ENCODE measurements around the gene SRGN.

The SRGN gene

GRCh38 chr10:69078311-69078710 lies 9.6 kb upstream of the SRGN start:
- TF ChIP-seq TEAD4 (IDR thresholded peaks at IDR 0.05) = no peak
- no peak for TF ChIP-seq EP300 (IDR thresholded peaks at IDR 0.05; ENCODE audit: borderline replicate concordance)
- no peak for TF ChIP-seq YY1 (IDR thresholded peaks at IDR 0.05; ENCODE audit: low read depth)
- TF ChIP-seq USF1 (IDR thresholded peaks at IDR 0.05) = no peak
- TF ChIP-seq RAD21 (IDR thresholded peaks at IDR 0.05; ENCODE audit: low read depth) = no peak
- no peak for TF ChIP-seq NFIC (IDR thresholded peaks at IDR 0.05)
- no peak for TF ChIP-seq ZBTB7A (IDR thresholded peaks at IDR 0.05; ENCODE audit: low read depth)
- TF ChIP-seq CREB1 (IDR thresholded peaks at IDR 0.05; ENCODE audit: low read depth) = no peak
- TF ChIP-seq EGR1 (IDR thresholded peaks at IDR 0.05) = no peak
- no peak for TF ChIP-seq MAX (IDR thresholded peaks at IDR 0.05)
- no peak for TF ChIP-seq TAF1 (IDR thresholded peaks at IDR 0.05; ENCODE audit: low read depth)
- no peak for TF ChIP-seq TCF12 (IDR thresholded peaks at IDR 0.05; ENCODE audit: low read depth)
- TF ChIP-seq, protein P1, sequence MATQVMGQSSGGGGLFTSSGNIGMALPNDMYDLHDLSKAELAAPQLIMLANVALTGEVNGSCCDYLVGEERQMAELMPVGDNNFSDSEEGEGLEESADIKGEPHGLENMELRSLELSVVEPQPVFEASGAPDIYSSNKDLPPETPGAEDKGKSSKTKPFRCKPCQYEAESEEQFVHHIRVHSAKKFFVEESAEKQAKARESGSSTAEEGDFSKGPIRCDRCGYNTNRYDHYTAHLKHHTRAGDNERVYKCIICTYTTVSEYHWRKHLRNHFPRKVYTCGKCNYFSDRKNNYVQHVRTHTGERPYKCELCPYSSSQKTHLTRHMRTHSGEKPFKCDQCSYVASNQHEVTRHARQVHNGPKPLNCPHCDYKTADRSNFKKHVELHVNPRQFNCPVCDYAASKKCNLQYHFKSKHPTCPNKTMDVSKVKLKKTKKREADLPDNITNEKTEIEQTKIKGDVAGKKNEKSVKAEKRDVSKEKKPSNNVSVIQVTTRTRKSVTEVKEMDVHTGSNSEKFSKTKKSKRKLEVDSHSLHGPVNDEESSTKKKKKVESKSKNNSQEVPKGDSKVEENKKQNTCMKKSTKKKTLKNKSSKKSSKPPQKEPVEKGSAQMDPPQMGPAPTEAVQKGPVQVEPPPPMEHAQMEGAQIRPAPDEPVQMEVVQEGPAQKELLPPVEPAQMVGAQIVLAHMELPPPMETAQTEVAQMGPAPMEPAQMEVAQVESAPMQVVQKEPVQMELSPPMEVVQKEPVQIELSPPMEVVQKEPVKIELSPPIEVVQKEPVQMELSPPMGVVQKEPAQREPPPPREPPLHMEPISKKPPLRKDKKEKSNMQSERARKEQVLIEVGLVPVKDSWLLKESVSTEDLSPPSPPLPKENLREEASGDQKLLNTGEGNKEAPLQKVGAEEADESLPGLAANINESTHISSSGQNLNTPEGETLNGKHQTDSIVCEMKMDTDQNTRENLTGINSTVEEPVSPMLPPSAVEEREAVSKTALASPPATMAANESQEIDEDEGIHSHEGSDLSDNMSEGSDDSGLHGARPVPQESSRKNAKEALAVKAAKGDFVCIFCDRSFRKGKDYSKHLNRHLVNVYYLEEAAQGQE (IDR thresholded peaks at IDR 0.05; ENCODE audit: low read depth) = no peak
- no peak for TF ChIP-seq CEBPB (IDR thresholded peaks at IDR 0.05)
- TF ChIP-seq FOXM1 (IDR thresholded peaks at IDR 0.05; ENCODE audit: borderline replicate concordance, low read depth) = no peak

- TF ChIP-seq, protein P1 (IDR thresholded peaks at IDR 0.05; ENCODE audit: low read depth) = no peak
- no peak for TF ChIP-seq TCF12 (IDR thresholded peaks at IDR 0.05; ENCODE audit: low read depth)
- TF ChIP-seq RAD21 (IDR thresholded peaks at IDR 0.05; ENCODE audit: low read depth) = no peak
- no peak for TF ChIP-seq CEBPB (IDR thresholded peaks at IDR 0.05)
- TF ChIP-seq USF1 (IDR thresholded peaks at IDR 0.05) = no peak
- no peak for TF ChIP-seq NFIC (IDR thresholded peaks at IDR 0.05)
- no peak for TF ChIP-seq FOXM1 (IDR thresholded peaks at IDR 0.05; ENCODE audit: borderline replicate concordance, low read depth)
- TF ChIP-seq TAF1 (IDR thresholded peaks at IDR 0.05; ENCODE audit: low read depth) = no peak
- no peak for TF ChIP-seq YY1 (IDR thresholded peaks at IDR 0.05; ENCODE audit: low read depth)
- TF ChIP-seq MAX (IDR thresholded peaks at IDR 0.05) = no peak
These were observed 7.7 kb upstream of the SRGN start for GRCh38 chr10:69080226-69080625.

DNA sequence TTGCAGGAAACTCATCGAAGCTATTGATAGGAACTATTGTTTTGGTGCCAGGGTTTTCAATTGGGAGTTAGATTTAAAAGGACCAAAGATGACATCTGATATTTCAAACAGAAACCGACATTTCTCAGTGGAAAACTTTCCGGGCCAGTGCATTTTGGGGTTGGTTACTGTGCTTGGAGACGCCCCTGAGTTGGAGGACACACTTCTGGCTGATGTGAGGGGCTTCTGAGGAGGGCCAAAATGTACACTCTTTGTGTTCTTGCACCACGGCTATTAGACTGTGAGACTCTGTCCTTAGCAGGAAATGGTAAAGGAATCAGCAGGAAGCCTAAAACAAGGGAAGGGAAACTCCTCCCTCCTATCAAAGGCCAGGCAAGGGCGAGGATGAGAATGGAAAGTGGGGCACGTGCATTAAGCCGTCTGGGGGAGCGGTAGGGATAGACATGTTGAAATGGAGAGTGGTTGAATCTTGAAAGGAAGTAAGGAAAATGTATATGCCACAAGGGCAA lies 1.8 kb upstream of the SRGN start:
- TF ChIP-seq YY1 (IDR thresholded peaks at IDR 0.05; ENCODE audit: low read depth) = no peak
- TF ChIP-seq TAF1 (IDR thresholded peaks at IDR 0.05; ENCODE audit: low read depth) = no peak
- TF ChIP-seq EP300 (IDR thresholded peaks at IDR 0.05; ENCODE audit: borderline replicate concordance) = no peak
- TF ChIP-seq CREB1 (IDR thresholded peaks at IDR 0.05; ENCODE audit: low read depth) = no peak
- TF ChIP-seq USF1 (IDR thresholded peaks at IDR 0.05) = no peak
- TF ChIP-seq TEAD4 (IDR thresholded peaks at IDR 0.05) = no peak

DNA sequence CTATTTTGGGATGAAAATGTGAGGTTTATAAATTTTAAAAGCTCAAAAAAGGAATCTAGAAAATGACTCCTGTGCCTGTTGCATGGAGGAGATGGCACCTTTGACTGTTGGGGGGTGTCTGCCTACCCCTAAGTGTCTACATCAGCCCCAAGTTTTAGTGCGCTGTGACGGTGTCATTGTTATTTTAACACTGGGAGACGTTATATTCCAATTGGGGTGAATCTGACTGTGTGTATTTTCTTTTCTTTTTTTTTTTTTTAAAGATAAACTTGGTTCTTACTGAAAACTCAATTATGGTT lies 517 bp downstream of the SRGN start:
- TF ChIP-seq EGR1 (IDR thresholded peaks at IDR 0.05) = no peak
- no peak for TF ChIP-seq TCF12 (IDR thresholded peaks at IDR 0.05; ENCODE audit: low read depth)
- TF ChIP-seq NFIC (IDR thresholded peaks at IDR 0.05) = no peak
- TF ChIP-seq USF1 (IDR thresholded peaks at IDR 0.05) = no peak
- TF ChIP-seq TAF1 (IDR thresholded peaks at IDR 0.05; ENCODE audit: low read depth) = no peak
- TF ChIP-seq YY1 (IDR thresholded peaks at IDR 0.05; ENCODE audit: low read depth) = no peak
- no peak for TF ChIP-seq TEAD4 (IDR thresholded peaks at IDR 0.05)
- TF ChIP-seq CREB1 (IDR thresholded peaks at IDR 0.05; ENCODE audit: low read depth) = no peak
- TF ChIP-seq EP300 (IDR thresholded peaks at IDR 0.05; ENCODE audit: borderline replicate concordance) = no peak
- no peak for TF ChIP-seq FOXM1 (IDR thresholded peaks at IDR 0.05; ENCODE audit: borderline replicate concordance, low read depth)
- no peak for TF ChIP-seq CEBPB (IDR thresholded peaks at IDR 0.05)
- no peak for TF ChIP-seq ZBTB7A (IDR thresholded peaks at IDR 0.05; ENCODE audit: low read depth)
- no peak for TF ChIP-seq MAX (IDR thresholded peaks at IDR 0.05)
- TF ChIP-seq, protein P1 (IDR thresholded peaks at IDR 0.05; ENCODE audit: low read depth) = no peak
- TF ChIP-seq RAD21 (IDR thresholded peaks at IDR 0.05; ENCODE audit: low read depth) = no peak
